HepG2 (cell line): ENCODE data around the gene CHRM2. TPM values are rescaled to one million over a fixed set of nuclear protein-coding genes. Genes with fewer than 3 reads are reported as not detected.

Experiments
- ATAC-seq: fragments of 200-7000 bp; cut with Tn5 transposase; 3 replicates; pipeline ENCODE4 v1.9.1; 2020; ENCODE audit warnings: mild to moderate bottlenecking, moderate library complexity
- BruUV-seq: library from RNA; stranded (reverse); fragments of 400-500 nt; replicated peaks from 2 replicates; lab custom pipeline; 2021; lab: Mats Ljungman, UMichigan
- CTCF ChIA-PET: fragments of 300-600 bp; formaldehyde crosslinking; extraction: SDS; loops from one replicate; lab custom pipeline; 2021; ENCODE audit warnings: low total read pairs, inconsistent platforms, low intra/inter-chr PET ratio; lab: Yijun Ruan, JAX
- POLR2A ChIA-PET: fragments of 350-600 bp; sonication (Branson Sonifier 250); formaldehyde crosslinking; loops from one replicate; lab custom pipeline; 2020; ENCODE audit warnings: antibody characterized with exemption, inconsistent platforms; lab: Yijun Ruan, JAX
- DNase-seq: peaks from one replicate; pipeline ENCODE4 v3.0.0-alpha.2; 2015; ENCODE audit warnings: low spot score
- FAIRE-seq: peaks from 3 replicates; lab custom pipeline; 2011; peaks lifted over from hg19 to GRCh38; lab: Jason Lieb, UNC
- H2AFZ ChIP-seq: one replicate; pipeline ENCODE4 v1.6.1; 2011; ENCODE audit warnings: low read length, inconsistent platforms
- H3K27ac ChIP-seq: fragments of 300-600 bp; 3 replicates; pipeline ENCODE4 v1.8.0; 2011; ENCODE audit warnings: mixed run types, mild to moderate bottlenecking, mixed read lengths, low read length, inconsistent platforms; ENCODE audit not compliant: insufficient read depth; ENCODE audit errors: extremely low read length
- H3K27me3 ChIP-seq, 2 experiments: fragments of 200-600 bp in 1 of 2; 2 replicates in 1 of 2; 3 replicates in 1 of 2; pipeline versions ENCODE4 v1.6.0 to v1.8.0; 2011; ENCODE audit warnings: low read length in 2 of 2, mild to moderate bottlenecking in 2 of 2, moderate library complexity in 2 of 2, inconsistent platforms in 1 of 2; ENCODE audit not compliant: insufficient read depth in 2 of 2, control insufficient read depth in 1 of 2
- H3K36me3 ChIP-seq, 2 experiments: fragments of 200-600 bp in 1 of 2; replicated peaks in 1 of 2; 2 replicates in 1 of 2; 3 replicates in 1 of 2; pipeline versions ENCODE4 v1.5.1 to v1.8.0; 2011; ENCODE audit warnings: low read length in 2 of 2, inconsistent platforms in 1 of 2; ENCODE audit not compliant: insufficient read depth in 2 of 2, control insufficient read depth in 1 of 2
- H3K4me1 ChIP-seq: 2 replicates; pipeline ENCODE4 v1.5.1; 2012; ENCODE audit warnings: low read length, inconsistent platforms; ENCODE audit not compliant: insufficient read depth
- H3K4me2 ChIP-seq: 2 replicates; pipeline ENCODE4 v1.6.0; 2011; ENCODE audit warnings: low read depth, low read length, inconsistent platforms
- H3K4me3 ChIP-seq, 3 experiments: fragments of 200-600 bp in 1 of 3; sonication (generic), shearing (Covaris generic) in 1 of 3; replicated peaks in 1 of 3; 2 replicates each; pipeline ENCODE4 v1.5.1; 2011 to 2016; ENCODE audit warnings: low read length in 3 of 3, inconsistent platforms in 2 of 3, low read depth in 2 of 3, mild to moderate bottlenecking in 2 of 3, control low read depth in 1 of 3, mixed read lengths in 1 of 3; ENCODE audit not compliant: insufficient read depth in 1 of 3
- H3K79me2 ChIP-seq: one replicate; pipeline ENCODE4 v1.6.1; 2011; ENCODE audit warnings: low read length, inconsistent platforms; ENCODE audit not compliant: insufficient read depth
- H3K9ac ChIP-seq: 2 replicates; pipeline ENCODE4 v1.6.0; 2011; ENCODE audit warnings: mild to moderate bottlenecking, low read depth, low read length, inconsistent platforms; ENCODE audit not compliant: insufficient read depth
- H3K9me3 ChIP-seq: 2 replicates; pipeline ENCODE4 v1.5.1; 2012; ENCODE audit warnings: mild to moderate bottlenecking, low read length
- H4K20me1 ChIP-seq: 2 replicates; pipeline ENCODE4 v1.6.0; 2011; ENCODE audit warnings: inconsistent platforms, mild to moderate bottlenecking, low read length, moderate library complexity; ENCODE audit not compliant: insufficient read depth
- ATF3 ChIP-seq: sonication (generic); formaldehyde crosslinking; IDR thresholded peaks from 2 replicates; pipeline ENCODE4 v1.4.0; 2020; ENCODE audit warnings: missing genetic modification reagents
- CBX5 ChIP-seq: sonication (generic); formaldehyde crosslinking; IDR thresholded peaks from 2 replicates; pipeline ENCODE4 v1.4.0; 2020; ENCODE audit warnings: missing genetic modification reagents, borderline replicate concordance
- CREB1 ChIP-seq, 2 experiments: fragments of 450-650 bp in 1 of 2; IDR thresholded peaks; 2 replicates each; pipeline ENCODE4 v1.6.1; 2016 to 2017; ENCODE audit warnings: control low read depth in 1 of 2, mild to moderate bottlenecking in 1 of 2, missing compliant biosample characterization in 1 of 2, missing genetic modification characterization in 1 of 2
- DR1 ChIP-seq: sonication (generic); formaldehyde crosslinking; IDR thresholded peaks from 2 replicates; pipeline ENCODE4 v1.8.0; 2021; ENCODE audit warnings: mild to moderate bottlenecking, missing genetic modification reagents, inconsistent platforms
- ETS1 ChIP-seq: sonication (generic); formaldehyde crosslinking; IDR thresholded peaks from 2 replicates; pipeline ENCODE4 v1.4.0; 2020; ENCODE audit warnings: missing genetic modification reagents
- FOXK2 ChIP-seq: fragments of 450-650 bp; IDR thresholded peaks from 2 replicates; pipeline ENCODE4 v1.6.1; 2016
- NFE2 ChIP-seq: sonication (generic); formaldehyde crosslinking; IDR thresholded peaks from 2 replicates; pipeline ENCODE4 v1.4.0; 2020; ENCODE audit warnings: missing genetic modification reagents
- NFKBIZ ChIP-seq: IDR thresholded peaks from 2 replicates; pipeline ENCODE4 v1.6.1; 2018; ENCODE audit warnings: missing genetic modification reagents, missing compliant biosample characterization
- NR0B2 ChIP-seq: sonication (generic); formaldehyde crosslinking; IDR thresholded peaks from 2 replicates; pipeline ENCODE4 v1.4.0; 2020; ENCODE audit warnings: mild to moderate bottlenecking, missing genetic modification reagents
- REL ChIP-seq: sonication (generic); formaldehyde crosslinking; conservative IDR thresholded peaks from 2 replicates; pipeline ENCODE4 v1.8.0; 2022; ENCODE audit warnings: mild to moderate bottlenecking, missing genetic modification reagents, moderate library complexity
- SSRP1 ChIP-seq: IDR thresholded peaks from 2 replicates; pipeline ENCODE4 v1.6.1; 2016; ENCODE audit warnings: control low read depth
- ZBTB7B ChIP-seq: sonication (generic); formaldehyde crosslinking; IDR thresholded peaks from 2 replicates; pipeline ENCODE4 v1.4.0; 2020; ENCODE audit warnings: missing genetic modification reagents
- ZNF572 ChIP-seq: sonication (generic); formaldehyde crosslinking; IDR thresholded peaks from 2 replicates; pipeline ENCODE4 v1.5.1; 2020; ENCODE audit warnings: mild to moderate bottlenecking, missing genetic modification reagents
- ZNF629 ChIP-seq: sonication (generic); formaldehyde crosslinking; conservative IDR thresholded peaks from 2 replicates; pipeline ENCODE4 v1.5.0; 2020; ENCODE audit warnings: missing genetic modification reagents
- ZNF724P ChIP-seq: sonication (generic); formaldehyde crosslinking; IDR thresholded peaks from 2 replicates; pipeline ENCODE4 v1.8.0; 2022; ENCODE audit warnings: missing genetic modification reagents, borderline replicate concordance
- ZNF75D ChIP-seq: sonication (generic); formaldehyde crosslinking; IDR thresholded peaks from 2 replicates; pipeline ENCODE4 v1.8.1; 2023; ENCODE audit warnings: missing genetic modification reagents, mild to moderate bottlenecking, borderline replicate concordance
- ZNF776 ChIP-seq: sonication (generic); formaldehyde crosslinking; IDR thresholded peaks from 2 replicates; pipeline ENCODE4 v1.4.0; 2020; ENCODE audit warnings: mild to moderate bottlenecking, missing genetic modification reagents
- ZNF891 ChIP-seq: sonication (generic); formaldehyde crosslinking; IDR thresholded peaks from 2 replicates; pipeline ENCODE4 v1.5.0; 2020; ENCODE audit warnings: mild to moderate bottlenecking, missing genetic modification reagents
- WGBS: methylation state at CpG from one replicate; pipeline ENCODE4 v1.1.6; 2017; ENCODE audit warnings: low lambda C conversion rate; 5-methylcytosine and 5-hydroxymethylcytosine counted together
- in situ Hi-C: cut with HindIII; loops from 2 replicates; pipeline ENCODE4 v1.10.0; 2017; ENCODE audit warnings: low pct_unique_long_range_greater_than_20kb; ENCODE audit not compliant: extremely low pct_ligation_motif_present
- intact Hi-C: fragments of 100-400 bp; cut with micrococcal nuclease; formaldehyde crosslinking; loops from one replicate; pipeline ENCODE4 v1.10.0; 2022; ENCODE audit not compliant: unreplicated experiment
- polyA plus RNA-seq, 8 experiments: library from polyadenylated mRNA; depleted of rRNA in 3 of 8; stranded (reverse) in 7 of 8; unstranded in 1 of 8; fragments of >200 nt; fragmentation: Illumina TruSeq in 4 of 8; extraction: Trizol in 4 of 8; gene quantifications; 2 replicates each; pipeline versions ENCODE4 v1.2.1 to v1.2.3, GENCODE V29; 2011 to 2016; ENCODE audit warnings: low read depth in 4 of 8, missing spikeins in 1 of 8, mixed read lengths in 1 of 8; ENCODE audit not compliant: insufficient read depth in 1 of 8
- total RNA-seq, 5 experiments: library from RNA; depleted of rRNA; stranded (reverse); fragments of >200 nt; fragmentation: Illumina TruSeq; extraction: Trizol; gene quantifications; 2 replicates each; pipeline ENCODE4 v1.2.3, GENCODE V29; 2016; ENCODE audit warnings: low read depth in 1 of 5
- TF ChIP-seq, protein P1 (sequence below): IDR thresholded peaks from 2 replicates; pipeline ENCODE4 v1.4.0; 2020; ENCODE audit warnings: mild to moderate bottlenecking, missing genetic modification reagents
- TF ChIP-seq, protein P2 (sequence below): sonication (generic); formaldehyde crosslinking; IDR thresholded peaks from 2 replicates; pipeline ENCODE4 v1.8.0; 2023; ENCODE audit warnings: mild to moderate bottlenecking, missing genetic modification reagents

Gene CHRM2
- total and polyA plus RNA-seq, 2 of the 13 experiments (the other 11 are each of a cell fraction or from before 2014, with no cell fraction given): not detected

DNA sequence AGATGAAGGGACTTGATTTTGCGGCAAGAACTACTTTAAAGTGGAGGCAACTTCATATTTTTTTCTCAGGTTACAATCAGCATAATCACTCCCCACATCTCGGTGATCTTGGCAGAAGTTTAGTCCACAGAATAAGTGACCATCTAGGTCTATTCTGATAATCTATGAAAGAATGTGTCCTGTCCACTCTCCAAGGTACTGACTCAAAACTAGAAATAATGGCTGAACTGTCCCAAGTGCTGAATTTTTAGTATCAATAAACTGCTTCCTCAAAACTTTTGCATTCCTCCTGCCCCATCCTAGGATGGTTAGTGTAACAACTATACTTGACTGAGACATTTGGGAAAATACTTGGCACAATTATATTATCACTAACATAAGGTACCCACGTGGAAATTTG lies 10.9 kb upstream of the CHRM2 start (continued):
- TF ChIP-seq, protein P1, sequence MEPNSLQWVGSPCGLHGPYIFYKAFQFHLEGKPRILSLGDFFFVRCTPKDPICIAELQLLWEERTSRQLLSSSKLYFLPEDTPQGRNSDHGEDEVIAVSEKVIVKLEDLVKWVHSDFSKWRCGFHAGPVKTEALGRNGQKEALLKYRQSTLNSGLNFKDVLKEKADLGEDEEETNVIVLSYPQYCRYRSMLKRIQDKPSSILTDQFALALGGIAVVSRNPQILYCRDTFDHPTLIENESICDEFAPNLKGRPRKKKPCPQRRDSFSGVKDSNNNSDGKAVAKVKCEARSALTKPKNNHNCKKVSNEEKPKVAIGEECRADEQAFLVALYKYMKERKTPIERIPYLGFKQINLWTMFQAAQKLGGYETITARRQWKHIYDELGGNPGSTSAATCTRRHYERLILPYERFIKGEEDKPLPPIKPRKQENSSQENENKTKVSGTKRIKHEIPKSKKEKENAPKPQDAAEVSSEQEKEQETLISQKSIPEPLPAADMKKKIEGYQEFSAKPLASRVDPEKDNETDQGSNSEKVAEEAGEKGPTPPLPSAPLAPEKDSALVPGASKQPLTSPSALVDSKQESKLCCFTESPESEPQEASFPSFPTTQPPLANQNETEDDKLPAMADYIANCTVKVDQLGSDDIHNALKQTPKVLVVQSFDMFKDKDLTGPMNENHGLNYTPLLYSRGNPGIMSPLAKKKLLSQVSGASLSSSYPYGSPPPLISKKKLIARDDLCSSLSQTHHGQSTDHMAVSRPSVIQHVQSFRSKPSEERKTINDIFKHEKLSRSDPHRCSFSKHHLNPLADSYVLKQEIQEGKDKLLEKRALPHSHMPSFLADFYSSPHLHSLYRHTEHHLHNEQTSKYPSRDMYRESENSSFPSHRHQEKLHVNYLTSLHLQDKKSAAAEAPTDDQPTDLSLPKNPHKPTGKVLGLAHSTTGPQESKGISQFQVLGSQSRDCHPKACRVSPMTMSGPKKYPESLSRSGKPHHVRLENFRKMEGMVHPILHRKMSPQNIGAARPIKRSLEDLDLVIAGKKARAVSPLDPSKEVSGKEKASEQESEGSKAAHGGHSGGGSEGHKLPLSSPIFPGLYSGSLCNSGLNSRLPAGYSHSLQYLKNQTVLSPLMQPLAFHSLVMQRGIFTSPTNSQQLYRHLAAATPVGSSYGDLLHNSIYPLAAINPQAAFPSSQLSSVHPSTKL (CRISPR knock-in tag): no peak
- TF ChIP-seq CBX5 (no peak), ZNF724P (CRISPR knock-in tag) (no peak), ZNF572 (CRISPR knock-in tag) (no peak)

- Histone ChIP-seq H3K79me2 (no peaks in the 10 kb centered on the region), H3K27me3 (no peaks in the 10 kb centered on the region), H2AFZ (no peak overlapping the region), H3K4me2 (no peak overlapping the region), H3K36me3 (no peaks in the 10 kb centered on the region), H4K20me1 (no peaks in the 10 kb centered on the region), H3K4me3 (no peak overlapping the region), H3K9ac (no peak overlapping the region), H3K27ac (no peak overlapping the region), H3K4me1 (no peaks in the 10 kb centered on the region), H3K9me3 (no peaks in the 10 kb centered on the region)
- 3% methylated on average over 1 of the region's 1 CpG for WGBS
- in situ Hi-C loops (no loop called here), intact Hi-C loops (no loop called here)
- DNase-seq (no peak), ATAC-seq (no peak), FAIRE-seq (no peak)
- POLR2A ChIA-PET: no interaction called here
- no TSS peak for BruUV-seq
- CTCF ChIA-PET: no interaction called here
- TF ChIP-seq ZNF891 (CRISPR knock-in tag) (no peak), NFE2 (CRISPR knock-in tag) (no peak), ETS1 (CRISPR knock-in tag) (no peak), ZNF75D (CRISPR knock-in tag) (no peak), REL (CRISPR knock-in tag) (no peak), CREB1 (IDR thresholded peaks at IDR 0.05) (no peak), CREB1 (CRISPR knock-in tag; IDR thresholded peaks at IDR 0.05) (no peak), ZNF776 (CRISPR knock-in tag) (no peak), NR0B2 (CRISPR knock-in tag) (no peak), ZNF629 (CRISPR knock-in tag) (no peak), SSRP1 (CRISPR knock-in tag) (no peak), NFKBIZ (CRISPR knock-in tag) (no peak), ATF3 (CRISPR knock-in tag) (no peak), FOXK2 (no peak), ZBTB7B (no peak), DR1 (CRISPR knock-in tag) (no peak)
- TF ChIP-seq, protein P2, sequence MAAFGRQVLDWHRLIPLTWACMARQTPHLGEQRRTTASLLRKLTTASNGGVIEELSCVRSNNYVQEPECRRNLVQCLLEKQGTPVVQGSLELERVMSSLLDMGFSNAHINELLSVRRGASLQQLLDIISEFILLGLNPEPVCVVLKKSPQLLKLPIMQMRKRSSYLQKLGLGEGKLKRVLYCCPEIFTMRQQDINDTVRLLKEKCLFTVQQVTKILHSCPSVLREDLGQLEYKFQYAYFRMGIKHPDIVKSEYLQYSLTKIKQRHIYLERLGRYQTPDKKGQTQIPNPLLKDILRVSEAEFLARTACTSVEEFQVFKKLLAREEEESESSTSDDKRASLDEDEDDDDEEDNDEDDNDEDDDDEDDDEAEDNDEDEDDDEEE (CRISPR knock-in tag): no peak
These were observed 8.6 kb upstream of the CHRM2 start for GRCh38 chr7:136859803-136860202.
